Suppressor macrophage treated with lipopolysaccharide for 1 hour (primary cell): ENCODE data around the gene C15orf62.

Source experiments
- DNase-seq, 3 donors: peaks; one replicate each; pipeline ENCODE4 v3.0.0-alpha.2; 2020 to 2022

The C15orf62 gene

GRCh38 chr15:40821195-40821594 is 51.4 kb downstream of the C15orf62 start:
- DNase-seq = no peak
